Aorta (tissue), 5 donors: ENCODE measurements around the gene NUBPL. TPM values are rescaled to one million over a fixed set of nuclear protein-coding genes. Genes with fewer than 3 reads are reported as not detected.

Experiments used
- ATAC-seq: fragments of 200-7000 bp; cut with Tn5 transposase; one replicate; pipeline ENCODE4 v1.9.1; 2022; ENCODE audit warnings: moderate library complexity; ENCODE audit not compliant: low FRiP score
- DNase-seq, 2 donors: peaks; one replicate each; pipeline ENCODE4 v3.0.0-alpha.2; 2020
- H3K27ac ChIP-seq, 2 donors: one replicate each; pipeline ENCODE4 v1.5.1; 2013; ENCODE audit warnings: low read length in 2 of 2, mild to moderate bottlenecking in 2 of 2, moderate library complexity in 2 of 2, control low read depth in 1 of 2, inconsistent platforms in 1 of 2, low read depth in 1 of 2
- H3K27me3 ChIP-seq, 2 donors: one replicate each; pipeline ENCODE4 v1.6.1; 2013; ENCODE audit warnings: control low read depth in 1 of 2, low read length in 1 of 2, mild to moderate bottlenecking in 1 of 2, moderate library complexity in 1 of 2; ENCODE audit not compliant: insufficient read depth in 2 of 2, control insufficient read depth in 1 of 2
- H3K36me3 ChIP-seq, 2 donors: one replicate each; pipeline ENCODE4 v1.6.1; 2013; ENCODE audit warnings: control low read depth in 1 of 2, low read length in 1 of 2, mild to moderate bottlenecking in 1 of 2; ENCODE audit not compliant: insufficient read depth in 2 of 2, control insufficient read depth in 1 of 2
- H3K4me1 ChIP-seq, 2 donors: one replicate each; pipeline ENCODE4 v1.6.1; 2013; ENCODE audit warnings: low read length in 2 of 2, control low read depth in 1 of 2, mild to moderate bottlenecking in 1 of 2, moderate library complexity in 1 of 2; ENCODE audit not compliant: insufficient read depth in 2 of 2, control insufficient read depth in 1 of 2
- H3K4me3 ChIP-seq, 2 donors: one replicate each; pipeline ENCODE4 v1.5.1; 2013; ENCODE audit warnings: low read length in 2 of 2, control low read depth in 1 of 2, mild to moderate bottlenecking in 1 of 2
- H3K9me3 ChIP-seq: one replicate; pipeline ENCODE4 v1.6.1; 2013; ENCODE audit warnings: mild to moderate bottlenecking, low read length; ENCODE audit not compliant: control insufficient read depth
- WGBS, 2 donors: extraction: QIAGEN DNeasy Blood & Tissue Kit; methylation state at CpG; one replicate each; pipeline ENCODE4 v1.1.7; 2013; 5-methylcytosine and 5-hydroxymethylcytosine counted together
- intact Hi-C, 2 donors: fragments of 100-400 bp; cut with DNase I; formaldehyde crosslinking; loops; one replicate each; pipeline versions ENCODE4 v1.14.2 to v1.15.0; 2022
- polyA plus RNA-seq, 2 donors: library from polyadenylated mRNA; stranded (reverse); fragments of 200-250 nt; gene quantifications; one replicate each; pipeline ENCODE4 v1.2.3, GENCODE V29; 2013
- total RNA-seq, 2 donors: library from RNA; stranded (reverse); fragmentation: NEBNext Ultra II Directional; extraction: Animal tissue kit (Norgen Biotek cat#: 25700); gene quantifications; one replicate each; pipeline ENCODE4 v1.2.1, GENCODE V29; 2021
- donor health status: healthy with polysubstance abuse.
- donor health status: Bipolar disorder and iron deficiency.
- donor health status: DM: no; HTN: no; CAD: no.
- donor health status: DM: no; HTN: no; CAD: no.
- donor health status: DM: yes; HTN: yes; CAD: no.

NUBPL gene
- total and polyA plus RNA-seq, 4 donors: 6.6 to 15.9 (median 9.5) TPM

DNA sequence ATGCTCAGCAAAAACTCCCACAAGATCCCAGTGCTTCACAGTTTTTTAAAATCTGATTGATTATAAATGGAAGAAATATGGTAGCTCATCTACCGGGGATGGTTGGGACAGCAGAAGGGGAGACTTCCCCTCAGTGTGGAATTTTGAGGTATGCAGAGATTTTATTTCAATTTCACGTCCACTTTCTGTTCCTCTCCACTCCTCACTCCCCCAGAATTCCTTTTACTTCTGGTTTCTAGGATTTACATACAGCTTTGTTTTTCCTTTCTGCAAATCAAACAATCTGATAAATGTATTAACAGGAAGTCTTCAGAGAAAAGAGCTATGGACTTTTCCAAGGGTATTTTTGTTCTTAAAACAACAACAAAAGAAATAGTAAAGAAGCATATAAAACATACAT lies 334.4 kb downstream of the NUBPL start:
- intact Hi-C loops: no loop called here
- ATAC-seq: no peak
- Histone ChIP-seq H3K4me3 (no peak overlapping the region), H3K27me3 (no peaks in the 10 kb centered on the region), H3K27ac (no peak overlapping the region), H3K4me1 (no peaks in the 10 kb centered on the region), H3K9me3 (no peaks in the 10 kb centered on the region), H3K36me3 (no peaks in the 10 kb centered on the region)
- DNase-seq: no peak
- 67 to 76% methylated on average over 2 of the region's 2 CpGs for WGBS, 2 donors

- intact Hi-C loops: no loop called here
- DNase-seq (no peak), ATAC-seq (no peak)
- no peaks in the 10 kb centered on the region for H3K36me3 ChIP-seq
- H3K27me3 ChIP-seq: no peaks in the 10 kb centered on the region
- H3K27ac ChIP-seq: no peak overlapping the region
- no peak overlapping the region for H3K4me3 ChIP-seq
- WGBS, 2 donors: 68 to 75% methylated on average over 4 of the region's 4 CpGs
- no peaks in the 10 kb centered on the region for H3K9me3 ChIP-seq
- H3K4me1 ChIP-seq: no peaks in the 10 kb centered on the region
Observed at GRCh38 chr14:31897581-31898186, 336.5 kb downstream of the NUBPL start.

DNA sequence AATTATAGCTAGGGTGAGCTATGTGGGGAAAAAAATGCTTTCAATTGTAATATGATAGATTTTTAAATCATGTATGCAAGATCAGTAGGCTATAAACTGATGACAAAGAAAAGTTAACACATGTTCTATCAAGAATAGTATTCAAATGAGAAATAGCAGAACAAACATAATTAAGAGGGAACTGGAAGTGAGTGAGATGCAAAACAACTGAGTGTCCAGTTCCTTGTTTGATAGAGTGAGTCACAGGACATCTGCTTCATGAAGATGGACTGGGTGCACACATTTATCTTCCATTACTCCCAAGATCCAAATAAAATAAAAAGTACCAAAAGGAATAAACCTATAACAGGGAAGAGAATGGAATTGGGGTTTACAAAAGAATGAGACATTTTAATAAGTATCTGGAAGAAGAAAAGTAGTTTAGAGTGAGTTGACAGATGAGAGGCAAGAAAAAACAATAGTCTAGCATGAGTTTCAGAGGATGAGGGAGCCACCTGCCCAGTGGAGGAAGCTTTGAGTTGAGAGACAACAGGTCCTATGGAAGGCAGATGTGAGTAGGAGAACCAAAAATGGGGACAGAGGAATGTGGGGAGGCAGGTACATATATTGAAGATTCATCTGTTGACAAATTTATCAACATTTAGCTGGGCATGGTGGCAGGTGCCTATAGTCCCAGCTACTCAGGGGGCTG lies 337.8 kb downstream of the NUBPL start:
- ATAC-seq: no peak
- Histone ChIP-seq H3K27ac (no peak overlapping the region), H3K36me3 (no peaks in the 10 kb centered on the region), H3K27me3 (no peaks in the 10 kb centered on the region), H3K4me3 (no peak overlapping the region), H3K4me1 (no peaks in the 10 kb centered on the region), H3K9me3 (no peaks in the 10 kb centered on the region)
- no peak for DNase-seq
- intact Hi-C loops: no loop called here

- intact Hi-C loops: no loop called here
- H3K27ac ChIP-seq: no peak overlapping the region
- 59 to 72% methylated on average over 2 of the region's 2 CpGs for WGBS, 2 donors
Observed at GRCh38 chr14:31902002-31902401, 340.8 kb downstream of the NUBPL start.

GRCh38 chr14:31902945-31903646 lies 341.9 kb downstream of the NUBPL start:
- Histone ChIP-seq H3K27me3 (no peaks in the 10 kb centered on the region), H3K4me1 (no peaks in the 10 kb centered on the region), H3K36me3 (no peaks in the 10 kb centered on the region), H3K9me3 (no peaks in the 10 kb centered on the region), H3K4me3 (no peak overlapping the region), H3K27ac (no peak overlapping the region)
- intact Hi-C loops: no loop called here
- ATAC-seq: no peak
- no peak for DNase-seq
- WGBS, 2 donors: 77 to 85% methylated on average over 6 of the region's 6 CpGs

More at GRCh38 chr14:31902002-31902401, 340.8 kb downstream of the NUBPL start:
- no peaks in the 10 kb centered on the region for H3K9me3 ChIP-seq
- DNase-seq (no peak), ATAC-seq (no peak)
- H3K36me3 ChIP-seq: no peaks in the 10 kb centered on the region
- no peaks in the 10 kb centered on the region for H3K4me1 ChIP-seq
- no peaks in the 10 kb centered on the region for H3K27me3 ChIP-seq
- H3K4me3 ChIP-seq: no peak overlapping the region

DNA sequence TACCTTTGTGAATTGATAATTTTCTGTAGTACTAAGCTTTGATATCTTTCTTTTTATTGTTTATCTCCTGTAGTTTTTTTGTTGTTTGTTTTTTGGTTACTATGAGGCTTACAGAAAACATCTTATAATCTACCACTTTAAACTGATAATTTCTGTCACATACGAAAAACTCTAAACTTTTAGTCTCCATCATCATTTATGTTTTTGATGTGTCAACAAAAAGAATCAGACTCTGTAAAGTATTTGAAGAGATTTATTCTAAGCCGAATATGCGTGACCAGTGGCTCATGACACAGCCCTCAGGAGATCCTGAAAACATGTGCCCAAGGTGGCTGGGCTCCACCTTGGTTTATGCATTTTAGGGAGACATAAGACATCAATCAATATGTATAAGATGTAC lies 348.8 kb downstream of the NUBPL start:
- Histone ChIP-seq H3K4me3 (no peak overlapping the region), H3K4me1 (no peaks in the 10 kb centered on the region), H3K27me3 (no peaks in the 10 kb centered on the region), H3K27ac (no peak overlapping the region), H3K36me3 (no peaks in the 10 kb centered on the region), H3K9me3 (peaks cover 4% of the 10 kb centered on the region)
- 80 to 90% methylated on average over 3 of the region's 3 CpGs for WGBS, 2 donors
- intact Hi-C loops: no loop called here
- no peak for ATAC-seq
- DNase-seq: no peak

Other genes starting within 250 kb of the NUBPL start
- gene HEATR5A, start 140.9 kb upstream of the NUBPL start, total RNA-seq: 10 to 100 TPM; 41.3 to 53.0 TPM
- gene HEATR5A, start 140.9 kb upstream of the NUBPL start, polyA plus RNA-seq: 1 to 10 TPM; 7.5 to 9.3 TPM
- 10 to 100 TPM; 12.4 to 15.5 TPM for gene DTD2, start 103.9 kb upstream of the NUBPL start, total RNA-seq
- gene DTD2, start 103.9 kb upstream of the NUBPL start, polyA plus RNA-seq: 10 to 100 TPM in 1 of 2 donors, 1 to 10 TPM in 1; 10.0 to 16.9 TPM
- not detected for gene GPR33, start 73.4 kb upstream of the NUBPL start, total RNA-seq
- gene GPR33, start 73.4 kb upstream of the NUBPL start, polyA plus RNA-seq: not detected